BJ (cell line): ENCODE results near the gene GBF1. TPM values are rescaled to one million over a fixed set of nuclear protein-coding genes. Genes with fewer than 3 reads are reported as not detected.
"Not testable (repeated sequence)": the region's sequence is repeated elsewhere in the genome, so short reads cannot be mapped to it uniquely, and the experiment has no call there.

Source experiments
- CTCF ChIA-PET: fragments of 350-600 bp; formaldehyde crosslinking; extraction: SDS; loops from one replicate; lab custom pipeline; 2021; ENCODE audit warnings: antibody characterized with exemption, inconsistent platforms; lab: Yijun Ruan, JAX
- POLR2A ChIA-PET: fragments of 300-600 bp; sonication (Branson Sonifier 250); formaldehyde crosslinking; extraction: SDS; loops from one replicate; lab custom pipeline; 2021; ENCODE audit warnings: antibody characterized with exemption; lab: Charles Lee
- DNase-seq: peaks from one replicate; pipeline ENCODE4 v3.0.0-alpha.2; 2011; ENCODE audit warnings: low read depth
- H3K27me3 ChIP-seq: 2 replicates; pipeline ENCODE4 v1.6.0; 2011; ENCODE audit warnings: low read length; ENCODE audit not compliant: control insufficient read depth, insufficient read depth
- H3K36me3 ChIP-seq: 2 replicates; pipeline ENCODE4 v1.5.1; 2011; ENCODE audit warnings: low read length; ENCODE audit not compliant: control insufficient read depth, insufficient read depth
- H3K4me3 ChIP-seq: 2 replicates; pipeline ENCODE4 v1.5.1; 2011; ENCODE audit warnings: low read depth, mild to moderate bottlenecking, control low read depth, low read length
- polyA plus RNA-seq: library from polyadenylated mRNA; depleted of rRNA; stranded (reverse); fragments of >200 nt; gene quantifications from 2 replicates; pipeline ENCODE4 v1.2.3, GENCODE V29; 2011
- TF ChIP-seq, protein P1 (sequence below): IDR thresholded peaks from 2 replicates; pipeline ENCODE4 v1.5.1; 2011; ENCODE audit warnings: low read depth, mild to moderate bottlenecking, control low read depth, inconsistent platforms, low read length, moderate library complexity; ENCODE audit not compliant: insufficient read depth

The GBF1 gene
- polyA plus RNA-seq, 1 experiment, result 28.4 TPM

DNA sequence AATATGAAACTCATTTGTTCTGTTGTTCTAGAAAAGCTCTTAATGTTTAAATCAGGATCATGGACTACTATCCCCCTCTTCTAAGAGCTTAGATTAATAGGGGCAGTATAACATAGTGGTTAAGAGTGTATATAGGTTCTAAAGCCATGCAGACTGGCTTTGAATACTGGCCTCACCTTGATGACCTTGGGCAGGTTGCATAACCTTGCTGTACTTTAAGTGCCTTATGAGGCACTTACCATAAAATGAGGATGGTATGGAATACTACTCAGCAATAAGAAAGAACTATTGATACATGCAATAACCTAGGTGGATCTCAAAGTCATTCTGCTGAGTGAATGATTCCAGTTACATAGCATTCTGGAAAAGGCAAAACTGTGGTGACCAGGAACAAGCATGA lies 53.6 kb downstream of the GBF1 start:
- TF ChIP-seq, protein P1, sequence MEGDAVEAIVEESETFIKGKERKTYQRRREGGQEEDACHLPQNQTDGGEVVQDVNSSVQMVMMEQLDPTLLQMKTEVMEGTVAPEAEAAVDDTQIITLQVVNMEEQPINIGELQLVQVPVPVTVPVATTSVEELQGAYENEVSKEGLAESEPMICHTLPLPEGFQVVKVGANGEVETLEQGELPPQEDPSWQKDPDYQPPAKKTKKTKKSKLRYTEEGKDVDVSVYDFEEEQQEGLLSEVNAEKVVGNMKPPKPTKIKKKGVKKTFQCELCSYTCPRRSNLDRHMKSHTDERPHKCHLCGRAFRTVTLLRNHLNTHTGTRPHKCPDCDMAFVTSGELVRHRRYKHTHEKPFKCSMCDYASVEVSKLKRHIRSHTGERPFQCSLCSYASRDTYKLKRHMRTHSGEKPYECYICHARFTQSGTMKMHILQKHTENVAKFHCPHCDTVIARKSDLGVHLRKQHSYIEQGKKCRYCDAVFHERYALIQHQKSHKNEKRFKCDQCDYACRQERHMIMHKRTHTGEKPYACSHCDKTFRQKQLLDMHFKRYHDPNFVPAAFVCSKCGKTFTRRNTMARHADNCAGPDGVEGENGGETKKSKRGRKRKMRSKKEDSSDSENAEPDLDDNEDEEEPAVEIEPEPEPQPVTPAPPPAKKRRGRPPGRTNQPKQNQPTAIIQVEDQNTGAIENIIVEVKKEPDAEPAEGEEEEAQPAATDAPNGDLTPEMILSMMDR, result no peak
- Histone ChIP-seq H3K4me3 (no peak overlapping the region), H3K36me3 (no peaks in the 10 kb centered on the region), H3K27me3 (no peaks in the 10 kb centered on the region)
- ChIA-PET CTCF (interaction anchor here (3.6 kb wide), 1 partner anchor 11 kb away, joined by 11 read pairs; no protein-coding TSS in a partner anchor), POLR2A (no interaction called here)
- no peak for DNase-seq

DNA sequence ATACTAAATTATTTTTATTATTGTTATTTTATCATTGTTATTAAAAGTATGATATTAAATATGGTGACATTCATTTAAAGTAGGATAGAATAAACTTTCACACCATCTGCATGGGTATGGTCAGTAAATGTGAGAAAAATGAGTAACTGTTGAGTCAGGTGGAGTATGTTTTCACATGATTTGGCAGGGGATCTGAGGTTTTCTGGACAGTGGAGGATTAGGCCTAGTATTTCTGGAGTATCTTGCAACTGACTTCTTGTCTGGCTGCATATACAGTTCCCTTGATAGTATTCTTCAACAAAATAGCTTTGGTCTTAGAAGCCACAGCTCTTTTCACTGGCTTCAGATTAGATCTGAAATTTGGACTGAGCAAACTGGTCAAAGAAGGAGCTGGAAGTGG lies 54.5 kb downstream of the GBF1 start:
- H3K27me3 ChIP-seq, result no peaks in the 10 kb centered on the region
- TF ChIP-seq, protein P1, result no peak
- CTCF ChIA-PET, result no interaction called here
- POLR2A ChIA-PET, result interaction anchor here (0.6 kb wide), 1 partner anchor 330 kb away, joined by 4 read pairs; no protein-coding TSS in a partner anchor
- no peak overlapping the region for H3K4me3 ChIP-seq
- no peaks in the 10 kb centered on the region for H3K36me3 ChIP-seq
- no peak for DNase-seq

DNA sequence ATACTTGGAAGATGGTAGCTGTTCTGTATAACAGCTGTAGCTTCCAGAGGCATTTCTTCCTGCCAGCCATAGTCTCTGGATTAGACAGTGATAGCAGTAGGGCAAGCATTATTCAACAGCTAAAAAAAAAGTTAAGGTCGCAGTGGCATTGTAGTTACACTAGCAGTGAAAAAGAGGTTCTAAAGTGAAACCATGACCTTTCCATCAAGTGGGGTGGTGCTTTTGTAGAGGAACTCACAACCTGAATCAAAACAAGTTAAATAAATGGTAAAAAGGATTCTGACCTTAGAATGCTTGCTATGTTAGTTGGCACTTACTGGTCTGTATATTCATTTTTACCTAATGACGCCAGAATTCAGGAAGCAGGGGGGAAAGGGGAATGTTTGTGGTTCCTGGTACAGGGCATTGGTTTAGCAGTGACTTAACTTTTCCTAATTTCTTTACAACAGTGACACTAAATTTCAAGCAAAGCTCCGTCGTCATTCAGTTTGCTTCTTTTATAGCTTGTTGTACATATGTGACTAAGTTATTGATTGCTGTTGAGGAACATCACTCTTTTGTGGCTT lies 55.0 kb downstream of the GBF1 start:
- Histone ChIP-seq H3K4me3 (no peak overlapping the region), H3K27me3 (no peaks in the 10 kb centered on the region), H3K36me3 (no peaks in the 10 kb centered on the region)
- POLR2A ChIA-PET, result interaction anchor here (0.5 to 0.6 kb wide), 2 partner anchors 121 to 329 kb away, joined by 4 to 5 read pairs; no protein-coding TSS in a partner anchor
- CTCF ChIA-PET, result no interaction called here
- DNase-seq, result peak; percentile 66
- TF ChIP-seq, protein P1, result no peak

DNA sequence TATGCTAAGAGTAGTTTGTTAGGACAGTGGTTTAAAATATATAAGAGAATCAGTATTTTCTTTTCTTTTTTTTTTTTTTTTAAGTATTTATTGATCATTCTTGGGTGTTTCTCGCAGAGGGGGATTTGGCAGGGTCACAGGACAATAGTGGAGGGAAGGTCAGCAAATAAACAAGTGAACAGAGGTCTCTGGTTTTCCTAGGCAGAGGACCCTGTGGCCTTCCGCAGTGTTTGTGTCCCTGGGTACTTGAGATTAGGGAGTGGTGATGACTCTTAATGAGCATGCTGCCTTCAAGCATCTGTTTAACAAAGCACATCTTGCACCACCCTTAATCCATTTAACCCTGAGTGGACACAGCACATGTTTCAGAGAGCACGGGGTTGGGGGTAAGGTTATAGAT lies 55.6 kb downstream of the GBF1 start:
- H3K27me3 ChIP-seq, DNase-seq, H3K4me3 ChIP-seq, CTCF ChIA-PET, POLR2A ChIA-PET, H3K36me3 ChIP-seq: not testable (repeated sequence)

DNA sequence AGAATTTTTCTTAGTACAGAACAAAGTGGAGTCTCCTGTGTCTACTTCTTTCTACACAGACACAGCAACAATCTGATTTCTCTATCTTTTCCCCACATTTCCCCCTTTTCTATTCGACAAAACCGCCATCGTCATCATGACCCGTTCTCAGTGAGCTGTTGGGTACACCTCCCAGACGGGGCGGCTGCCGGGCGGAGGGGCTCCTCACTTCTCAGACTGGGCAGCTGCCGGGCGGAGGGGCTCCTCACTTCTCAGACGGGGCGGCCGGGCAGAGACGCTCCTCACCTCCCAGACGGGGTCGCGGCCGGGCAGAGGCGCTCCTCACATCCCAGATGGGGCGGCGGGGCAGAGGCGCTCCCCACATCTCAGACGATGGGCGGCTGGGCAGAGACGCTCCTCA lies 56.0 kb downstream of the GBF1 start:
- H3K36me3 ChIP-seq, DNase-seq, H3K27me3 ChIP-seq, H3K4me3 ChIP-seq, POLR2A ChIA-PET, CTCF ChIA-PET: not testable (repeated sequence)

DNA sequence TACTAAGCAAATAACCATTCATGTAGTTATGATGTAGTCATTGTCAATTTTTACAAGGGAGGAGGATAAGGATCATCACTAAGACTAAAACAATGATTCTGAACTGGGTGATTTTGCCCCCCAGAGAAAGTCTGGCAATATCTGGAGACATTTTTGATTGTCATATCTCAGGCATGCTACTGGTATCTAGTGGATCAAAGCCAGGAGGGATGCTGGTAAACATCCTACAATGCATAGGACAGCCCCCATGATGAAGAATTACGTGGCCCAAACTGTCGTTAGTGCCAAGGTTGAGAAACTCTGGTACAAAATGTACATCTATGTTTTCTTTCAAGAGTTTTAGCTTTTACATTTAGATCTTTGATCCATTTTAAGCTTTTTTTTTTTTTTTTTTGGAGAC lies 57.3 kb downstream of the GBF1 start:
- ChIA-PET CTCF (no interaction called here), POLR2A (no interaction called here)
- TF ChIP-seq, protein P1, result no peak
- no peak overlapping the region for H3K4me3 ChIP-seq
- DNase-seq, result no peak
- H3K36me3 ChIP-seq, result no peaks in the 10 kb centered on the region
- H3K27me3 ChIP-seq, result no peaks in the 10 kb centered on the region
